T-helper 2 cell treated with Interferon-gamma antibody and Interleukin-4, amounts not matched to agents 100 ng/mL and 5 ng/mL, for 36 hours (primary cell): Measurements from ENCODE around the gene DDAH2. TPM values are rescaled to one million over a fixed set of nuclear protein-coding genes. Genes with fewer than 3 reads are reported as not detected.

Experiments used
- intact Hi-C: fragments of 100-400 bp; cut with micrococcal nuclease; formaldehyde crosslinking; loops from one replicate; pipeline ENCODE4 v1.15.1; 2023
- total RNA-seq: library from RNA; stranded (reverse); gene quantifications from 2 replicates; pipeline ENCODE4 v1.2.3, GENCODE V29; 2022

DDAH2 gene
- total RNA-seq, 1 donor from 2014 or later, result 12.2 TPM

DNA sequence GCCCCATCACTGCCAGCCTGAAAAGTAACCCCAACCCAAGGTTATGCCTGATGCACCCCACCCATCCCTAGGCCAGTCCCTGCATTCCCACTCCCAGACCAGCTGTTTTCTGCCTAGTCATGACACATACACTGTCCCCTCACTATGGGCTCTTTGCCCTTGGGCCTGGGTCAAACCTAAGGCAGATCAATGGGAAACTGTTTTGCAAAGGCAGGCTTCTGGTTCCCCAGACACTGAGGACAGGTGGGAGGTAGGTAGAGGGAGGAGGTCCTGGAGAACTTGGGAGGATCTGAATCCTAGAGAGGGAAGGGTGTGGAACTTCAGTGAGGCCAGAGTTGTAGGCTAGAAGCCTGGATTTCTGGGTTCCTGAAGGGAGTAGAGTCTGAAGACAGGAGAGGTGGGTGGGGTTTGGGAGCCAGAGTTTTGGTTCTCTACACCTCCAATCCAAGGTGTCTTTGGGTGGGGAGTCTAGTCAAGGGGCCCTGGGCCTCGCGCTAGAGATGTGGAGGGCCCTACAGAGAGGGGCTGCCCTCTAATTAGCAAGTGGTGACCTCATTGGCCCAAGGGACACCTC, 5.2 kb upstream of the DDAH2 start:
- intact Hi-C loops, result loop anchor here (10.0 kb wide), 2 partner anchors 190 to 440 kb away; partner anchors contain the start of genes AGPAT1, ATP6V1G2, DDX39B and NFKBIL1

DNA sequence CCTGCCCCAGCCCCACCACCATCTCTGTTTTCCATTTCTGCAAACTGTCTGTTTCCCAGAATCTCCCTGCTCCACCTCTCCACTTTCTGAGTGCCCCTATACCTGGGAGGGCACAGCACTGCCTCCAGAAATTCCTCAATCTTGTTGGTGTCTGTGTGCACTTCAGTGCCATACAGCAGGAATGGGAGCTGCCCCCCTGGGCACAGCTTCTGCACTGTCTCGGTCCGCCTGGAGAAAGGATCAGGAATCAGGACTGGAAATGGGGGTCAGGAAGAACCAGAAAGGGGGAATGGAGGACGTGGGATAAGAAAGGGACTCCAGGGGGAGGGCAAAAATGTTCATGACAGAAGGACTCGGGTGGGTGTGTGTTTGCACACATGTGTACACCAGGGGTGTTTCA, 4.6 kb upstream of the DDAH2 start:
- intact Hi-C loops, result loop anchor here (10.0 kb wide), 2 partner anchors 189 to 441 kb away; partner anchors contain the start of genes AGPAT1, ATP6V1G2, DDX39B and NFKBIL1

DNA sequence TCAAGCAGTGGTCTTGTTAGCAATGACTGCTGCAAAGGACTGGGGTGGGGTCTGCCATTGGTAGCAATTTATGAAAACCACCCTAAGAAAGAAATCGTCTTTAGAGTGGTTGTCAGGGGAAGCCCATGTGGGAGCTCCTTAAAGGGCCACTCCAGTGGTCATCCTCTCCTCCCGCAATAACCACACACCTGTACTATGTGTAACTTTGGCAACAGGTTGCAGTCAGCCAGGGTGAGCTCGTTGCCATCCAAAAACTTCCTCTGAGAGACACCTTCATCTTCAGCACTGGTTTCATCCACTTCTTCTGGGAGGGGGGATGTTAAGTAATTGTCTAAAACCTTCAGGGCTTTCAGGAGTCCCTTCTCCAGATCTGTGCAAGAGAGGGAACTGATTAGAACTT, 2.9 kb upstream of the DDAH2 start:
- intact Hi-C loops, result loop anchor here (10.0 kb wide), 2 partner anchors 187 to 443 kb away; partner anchors contain the start of genes AGPAT1, ATP6V1G2, DDX39B and NFKBIL1

DNA sequence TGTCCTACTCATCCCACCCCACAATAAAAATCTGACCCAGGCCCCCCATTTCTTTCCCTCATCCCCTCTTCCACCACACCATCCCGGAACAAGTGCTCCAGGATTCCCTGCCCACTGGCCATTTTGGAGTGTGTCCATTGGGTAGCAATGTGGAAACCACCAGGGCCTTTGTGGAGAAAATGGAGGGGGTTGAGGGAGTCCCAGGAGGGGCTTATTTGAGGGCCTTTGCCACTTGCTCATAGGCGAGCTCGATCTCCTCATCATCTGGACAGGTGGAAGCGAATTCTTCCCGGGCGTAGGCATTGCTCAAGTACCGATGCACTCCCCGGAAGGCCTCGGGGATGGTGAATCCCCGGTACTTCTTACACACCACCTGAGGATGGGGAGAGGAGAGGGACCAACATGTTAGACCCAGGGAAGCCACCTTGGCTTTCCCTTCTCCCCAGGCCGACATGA, 1.6 kb upstream of the DDAH2 start:
- intact Hi-C loops, result loop anchor here (1.0 to 10.0 kb wide), 3 partner anchors 27 to 444 kb away; partner anchors contain the start of genes ABHD16A, AGPAT1, ATP6V1G2 and DDX39B

DNA sequence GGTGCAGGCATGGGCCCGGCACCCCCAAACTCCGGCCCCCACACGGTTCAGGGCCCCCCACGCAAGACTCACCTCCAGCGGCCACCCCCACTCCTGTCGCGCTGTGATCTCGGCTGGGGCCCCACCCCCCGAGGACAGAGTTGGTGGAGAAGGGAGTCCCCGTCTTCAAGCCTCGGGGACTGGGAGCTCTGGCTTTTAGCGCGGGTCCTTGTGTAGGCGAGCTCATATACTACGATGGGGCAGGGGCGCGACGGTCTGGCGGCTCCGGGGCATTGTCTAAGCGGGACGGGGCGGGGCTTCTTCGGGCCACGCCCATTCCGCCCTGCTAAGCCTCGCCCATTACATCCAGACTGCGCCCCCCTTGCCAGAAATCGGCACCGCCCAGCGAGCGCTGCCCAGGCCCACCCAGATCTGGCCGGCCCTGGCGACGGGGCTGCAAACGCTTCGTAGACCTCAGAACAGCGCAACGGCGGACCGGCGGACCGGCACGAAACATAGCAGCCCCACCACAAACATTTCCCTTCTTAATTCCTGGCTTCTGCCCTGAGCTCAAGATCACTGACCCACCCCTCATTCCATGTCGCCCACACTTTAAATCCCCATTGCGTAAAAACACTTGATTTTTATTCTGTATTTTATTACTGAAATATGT, 1.0 kb upstream of the DDAH2 start:
- intact Hi-C loops, result loop anchor here (1.0 to 10.0 kb wide), 7 partner anchors 8 to 445 kb away; partner anchors contain the start of genes ABHD16A, AGPAT1, ATP6V1G2 and DDX39B

DNA sequence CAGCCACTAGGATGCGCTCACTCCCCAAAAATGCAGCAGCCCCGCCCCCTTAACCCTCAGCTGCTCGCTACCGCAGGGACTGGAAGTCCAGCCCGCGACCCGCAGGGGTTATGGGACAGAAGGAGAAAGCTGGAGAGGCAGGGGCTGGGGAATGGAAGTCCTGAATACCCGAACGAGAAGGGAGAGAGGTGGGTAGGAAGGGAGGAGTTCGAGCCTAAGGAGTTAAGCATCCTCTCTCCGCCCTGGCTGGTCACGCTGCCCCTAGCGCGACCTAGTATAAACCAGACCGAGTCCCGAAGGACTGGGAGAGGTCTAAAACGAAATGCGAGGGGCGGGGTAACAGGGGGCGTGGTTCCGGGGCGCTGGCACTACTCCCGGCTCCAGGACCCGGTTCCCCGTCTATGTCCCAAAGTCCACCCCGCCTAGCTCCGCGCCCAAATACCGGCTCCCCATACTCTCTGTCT, 448 bp upstream of the DDAH2 start:
- intact Hi-C loops, result loop anchor here (1.0 to 2.0 kb wide), 4 partner anchors 9 to 101 kb away; partner anchors contain the start of gene LY6G5C

GRCh38 chr6:31727717-31728671, 1.1 kb downstream of the DDAH2 start:
- intact Hi-C loops, result loop anchor here (2.0 kb wide), 3 partner anchors 41 to 103 kb away; partner anchors contain the start of gene LY6G5C

GRCh38 chr6:31727034-31727716, 1.9 kb downstream of the DDAH2 start:
- intact Hi-C loops, result no loop called here

DNA sequence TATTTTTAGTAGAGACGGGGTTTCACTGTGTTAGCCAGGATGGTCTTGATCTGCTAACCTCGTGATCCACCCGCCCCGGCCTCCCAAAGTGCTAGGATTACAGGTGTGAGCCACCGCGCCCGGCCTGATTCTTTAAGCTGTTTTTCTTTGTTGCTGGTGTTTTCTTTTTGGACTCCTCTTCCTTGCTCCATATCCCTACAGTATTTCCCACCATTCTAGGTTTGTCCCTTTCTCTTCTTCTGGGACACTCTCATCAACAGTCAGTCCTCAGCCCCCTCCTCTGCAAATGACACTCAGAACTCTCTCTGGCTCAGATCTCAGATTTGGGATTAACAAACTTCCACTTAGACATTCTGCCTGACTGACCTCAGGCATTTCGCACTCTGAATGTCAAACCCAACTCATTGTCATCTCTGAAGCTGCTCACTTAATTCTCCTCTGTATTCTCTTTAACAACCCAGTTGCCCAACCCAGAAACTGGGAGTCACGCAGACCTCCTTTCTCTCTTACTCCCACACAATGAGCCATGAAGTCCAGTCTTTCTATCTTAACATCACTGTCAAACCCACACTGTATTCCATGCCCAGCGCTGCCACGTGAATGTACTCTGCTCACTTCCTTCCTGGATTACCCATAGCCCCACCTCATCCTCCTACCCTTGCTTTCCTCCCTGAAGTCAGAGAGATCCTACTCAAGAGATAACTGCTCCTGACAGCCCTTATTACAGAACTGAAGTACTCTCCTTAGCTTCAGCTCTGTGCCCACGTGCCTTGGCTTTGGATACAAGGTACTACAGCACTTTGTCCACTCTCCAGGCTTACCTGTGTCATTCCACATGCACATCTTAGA, 3.4 kb downstream of the DDAH2 start:
- intact Hi-C loops, result no loop called here

DNA sequence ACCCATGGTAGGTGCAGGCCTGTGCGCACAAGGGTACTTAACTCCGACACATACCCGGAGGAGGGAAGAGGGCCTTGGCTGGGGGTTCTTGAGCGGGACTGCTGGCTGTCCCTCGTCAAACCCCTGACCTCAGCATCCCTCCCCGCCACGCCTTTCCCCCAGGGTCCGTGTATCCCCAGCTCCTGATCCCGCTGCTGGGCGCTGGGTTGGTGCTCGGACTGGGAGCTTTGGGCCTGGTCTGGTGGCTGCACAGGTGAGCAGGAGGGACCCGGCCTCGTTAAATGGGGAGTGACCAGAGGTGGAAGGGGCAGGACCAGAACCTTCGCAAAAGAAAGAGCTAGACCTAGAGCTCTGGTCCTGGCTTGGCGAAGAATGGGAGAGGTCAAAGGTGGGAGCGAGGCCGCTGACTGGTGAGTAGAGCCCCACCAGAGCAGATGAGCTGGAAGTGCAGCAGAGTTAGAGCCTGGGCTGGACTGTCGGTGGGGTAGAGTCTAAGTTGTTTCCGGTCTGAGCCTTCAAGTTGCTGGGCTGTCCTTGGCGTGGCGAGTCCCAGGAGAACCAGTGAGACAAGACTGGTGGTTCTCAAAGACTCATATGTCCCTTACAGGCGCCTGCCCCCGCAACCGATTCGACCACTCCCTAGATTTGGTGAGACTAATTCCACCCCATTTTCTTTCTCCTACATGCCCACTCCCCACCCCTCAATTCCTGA, 5.0 kb downstream of the DDAH2 start:
- intact Hi-C loops, result no loop called here

GRCh38 chr6:31723245-31723979, 5.7 kb downstream of the DDAH2 start, which contains the start of gene MPIG6B:
Gene MPIG6B, plus strand, starts transcription at chr6:31723373. Its CDS starts 11 bp downstream, at chr6:31723384.
- intact Hi-C loops, result no loop called here

- intact Hi-C loops, result no loop called here
Observed at GRCh38 chr6:31722173-31722572, 6.9 kb downstream of the DDAH2 start.

DNA sequence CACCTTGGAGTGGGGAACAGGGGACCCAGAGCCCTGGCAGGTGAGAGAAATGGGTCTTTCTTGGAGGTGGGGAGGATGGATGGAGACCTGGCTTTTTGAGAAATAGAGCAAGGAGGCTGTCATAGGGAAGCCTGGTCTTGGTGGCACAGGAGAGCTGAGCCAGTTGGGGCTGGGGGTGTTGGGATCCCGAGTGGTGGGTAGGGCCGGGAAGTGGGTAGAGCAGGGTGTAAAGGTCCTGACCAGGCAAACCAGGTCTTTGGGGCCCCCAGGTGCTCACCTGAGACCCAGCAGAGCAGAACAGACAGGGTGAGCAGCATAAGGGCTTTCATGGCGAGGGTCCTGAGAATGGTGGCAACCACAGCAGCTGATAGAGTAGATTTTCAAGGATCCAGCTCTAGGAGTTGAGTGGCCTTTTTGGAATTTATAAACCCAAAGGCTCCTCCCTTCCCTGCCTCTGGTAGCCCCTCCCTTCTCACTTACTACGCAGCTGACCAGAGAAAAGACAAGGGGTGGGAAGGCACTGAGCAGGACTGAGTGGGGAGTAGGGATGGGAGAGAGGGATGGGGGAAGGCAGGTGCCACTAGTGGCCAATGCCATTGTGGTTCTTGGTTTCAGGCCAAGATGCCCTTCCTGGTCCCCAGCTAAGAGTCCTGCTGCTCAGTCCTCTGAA, 7.6 kb downstream of the DDAH2 start, which contains the start of gene LY6G6C:
Gene LY6G6C, minus strand, starts transcription at position 396 of the 670 bp plus-strand sequence. Its CDS starts 67 bp downstream, at position 329.
- intact Hi-C loops, result no loop called here

- intact Hi-C loops, result no loop called here
Observed at GRCh38 chr6:31720196-31720770, 8.8 kb downstream of the DDAH2 start.

DNA sequence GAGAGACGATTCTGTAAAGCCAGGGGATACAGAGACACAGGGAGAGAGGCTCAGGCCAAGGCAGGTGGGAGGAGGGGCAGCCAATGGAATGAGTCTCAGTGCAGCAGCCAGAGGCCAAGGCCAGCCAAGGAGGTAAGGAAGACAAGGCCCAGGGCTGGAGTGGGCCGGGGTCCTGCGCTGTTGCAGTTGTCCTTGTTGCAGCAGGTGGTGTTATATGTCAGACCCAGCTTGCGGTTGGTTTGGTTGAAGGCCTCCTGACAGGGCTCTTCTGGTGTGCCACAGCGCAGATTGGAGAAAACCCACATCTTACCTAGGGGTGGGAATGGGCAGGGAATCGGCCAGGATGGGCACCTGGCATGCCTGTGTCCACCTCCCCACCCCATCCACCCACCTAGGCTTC, 10.1 kb downstream of the DDAH2 start:
- intact Hi-C loops, result no loop called here

GRCh38 chr6:31718265-31718664, 10.8 kb downstream of the DDAH2 start:
- intact Hi-C loops, result no loop called here
